ENCODE results near the gene SEMA6B. TPM values are rescaled to one million over a fixed set of nuclear protein-coding genes. Genes with fewer than 3 reads are reported as not detected.
"Not testable (repeated sequence)": the region's sequence is repeated elsewhere in the genome, so short reads cannot be mapped to it uniquely, and the experiment has no call there.

SEMA6B gene
- polyA plus RNA-seq (ENCODE audit: insufficient read length in 4 of 4), result 1 to 10 TPM; 2.3 to 3.8 (median 3.0) TPM

GRCh38 chr19:4559569-4559968 is at the start of gene SEMA6B:
Gene SEMA6B (minus strand): TSS chr19:4559684. CDS start chr19:4558457, 1,227 bp downstream.
- DNase-seq (ENCODE audit: low read depth in 4 of 4, low spot score in 3 of 4), result no peak

GRCh38 chr19:4606921-4607678 is 47.6 kb upstream of the SEMA6B start:
- peak in 3 of 4 donors; percentile 36 to 45 (median 44) for DNase-seq (ENCODE audit: low read depth in 4 of 4, low spot score in 3 of 4)

- no peak for DNase-seq (ENCODE audit: low read depth in 4 of 4, low spot score in 3 of 4)
Measured at GRCh38 chr19:4606181-4606580, 46.7 kb upstream of the SEMA6B start.

- DNase-seq (ENCODE audit: low read depth in 4 of 4, low spot score in 3 of 4), result no peak
Measured at GRCh38 chr19:4604912-4605311, 45.4 kb upstream of the SEMA6B start.

GRCh38 chr19:4602915-4603314 is 43.4 kb upstream of the SEMA6B start:
- DNase-seq (ENCODE audit: low read depth in 4 of 4, low spot score in 3 of 4), result no peak

- no peak for DNase-seq (ENCODE audit: low read depth in 4 of 4, low spot score in 3 of 4)
Measured at GRCh38 chr19:4602173-4602788, 42.8 kb upstream of the SEMA6B start.

GRCh38 chr19:4600893-4601292 is 41.4 kb upstream of the SEMA6B start:
- no peak for DNase-seq (ENCODE audit: low read depth in 4 of 4, low spot score in 3 of 4)

GRCh38 chr19:4600082-4600481 is 40.6 kb upstream of the SEMA6B start:
- no peak for DNase-seq (ENCODE audit: low read depth in 4 of 4, low spot score in 3 of 4)

GRCh38 chr19:4598712-4599111 is 39.2 kb upstream of the SEMA6B start:
- no peak for DNase-seq (ENCODE audit: low read depth in 4 of 4, low spot score in 3 of 4)

GRCh38 chr19:4597975-4598671 is 38.6 kb upstream of the SEMA6B start:
- DNase-seq (ENCODE audit: low read depth in 4 of 4, low spot score in 3 of 4), result no peak

GRCh38 chr19:4597278-4597974 is 37.9 kb upstream of the SEMA6B start:
- no peak for DNase-seq (ENCODE audit: low read depth in 4 of 4, low spot score in 3 of 4)

- DNase-seq (ENCODE audit: low read depth in 4 of 4, low spot score in 3 of 4), result no peak
Measured at GRCh38 chr19:4596033-4596904, 36.8 kb upstream of the SEMA6B start.

GRCh38 chr19:4595158-4595557 is 35.7 kb upstream of the SEMA6B start:
- not testable (repeated sequence) for DNase-seq (ENCODE audit: low read depth in 4 of 4, low spot score in 3 of 4)

GRCh38 chr19:4594201-4594600 is 34.7 kb upstream of the SEMA6B start:
- no peak for DNase-seq (ENCODE audit: low read depth in 4 of 4, low spot score in 3 of 4)

GRCh38 chr19:4593409-4593851 is 33.9 kb upstream of the SEMA6B start:
- no peak for DNase-seq (ENCODE audit: low read depth in 4 of 4, low spot score in 3 of 4)

GRCh38 chr19:4592445-4592844 is 33.0 kb upstream of the SEMA6B start:
- no peak for DNase-seq (ENCODE audit: low read depth in 4 of 4, low spot score in 3 of 4)

GRCh38 chr19:4591320-4591719 is 31.8 kb upstream of the SEMA6B start:
- DNase-seq (ENCODE audit: low read depth in 4 of 4, low spot score in 3 of 4), result no peak

- no peak for DNase-seq (ENCODE audit: low read depth in 4 of 4, low spot score in 3 of 4)
Measured at GRCh38 chr19:4590559-4590958, 31.1 kb upstream of the SEMA6B start.

- no peak for DNase-seq (ENCODE audit: low read depth in 4 of 4, low spot score in 3 of 4)
Measured at GRCh38 chr19:4589579-4590410, 30.3 kb upstream of the SEMA6B start.
